K562 (cell line): ENCODE data around the gene ADCYAP1R1. TPM values are rescaled to one million over a fixed set of nuclear protein-coding genes. Genes with fewer than 3 reads are reported as not detected.

Experiments used
- ATAC-seq: fragments of 200-7000 bp; cut with Tn5 transposase; 3 replicates; pipeline ENCODE4 v1.9.1; 2020; ENCODE audit warnings: moderate library complexity
- BruUV-seq: library from RNA; stranded (reverse); fragments of 400-500 nt; replicated peaks from 2 replicates; lab custom pipeline; 2021; lab: Mats Ljungman, UMichigan
- CTCF ChIA-PET: fragments of 300-600 bp; formaldehyde crosslinking; extraction: SDS; loops from one replicate; lab custom pipeline; 2021; ENCODE audit warnings: low intra/inter-chr PET ratio; lab: Yijun Ruan, JAX
- POLR2A ChIA-PET: fragments of 300-600, 350-650 bp; sonication (Branson Sonifier 250); formaldehyde crosslinking; extraction: SDS; loops from one replicate; lab custom pipeline; 2021; ENCODE audit warnings: antibody characterized with exemption, inconsistent platforms; lab: Yijun Ruan, JAX
- DNase-seq, 4 experiments: peaks; one replicate each; pipeline versions ENCODE4 v3.0.0 to v3.0.0-alpha.2; 2011 to 2018; ENCODE audit warnings: low spot score in 3 of 4, mixed read lengths in 3 of 4; ENCODE audit errors: extremely low read depth in 1 of 4
- FAIRE-seq: peaks from 2 replicates; lab custom pipeline; 2011; peaks lifted over from hg19 to GRCh38; lab: Jason Lieb, UNC
- H2AFZ ChIP-seq: 2 replicates; pipeline ENCODE4 v1.6.0; 2011; ENCODE audit warnings: low read depth, low read length, control low read depth, inconsistent platforms
- H3K27ac ChIP-seq: fragments of 200-600 bp; 3 replicates; pipeline ENCODE4 v1.8.0; 2011; ENCODE audit warnings: low read depth, mild to moderate bottlenecking, control low read depth, inconsistent platforms, low read length, moderate library complexity, mixed read lengths; ENCODE audit errors: extremely low read depth
- H3K27me3 ChIP-seq, 2 experiments: fragments of 300-600 bp in 1 of 2; 2 replicates in 1 of 2; 3 replicates in 1 of 2; pipeline versions ENCODE4 v1.6.0 to v1.8.0; 2011; ENCODE audit warnings: inconsistent platforms in 2 of 2, low read length in 2 of 2, mild to moderate bottlenecking in 1 of 2, mixed read lengths in 1 of 2, moderate library complexity in 1 of 2; ENCODE audit not compliant: control insufficient read depth in 2 of 2, insufficient read depth in 2 of 2
- H3K36me3 ChIP-seq: fragments of 300-600 bp; 3 replicates; pipeline ENCODE4 v1.8.0; 2011; ENCODE audit warnings: mild to moderate bottlenecking, low read length, inconsistent platforms; ENCODE audit not compliant: control insufficient read depth, insufficient read depth
- H3K4me1 ChIP-seq, 2 experiments: fragments of 200-600 bp in 1 of 2; replicated peaks in 1 of 2; 2 replicates in 1 of 2; 3 replicates in 1 of 2; pipeline versions ENCODE4 v1.5.1 to v1.8.0; 2011; ENCODE audit warnings: inconsistent platforms in 2 of 2, low read length in 2 of 2, mild to moderate bottlenecking in 1 of 2, mixed read lengths in 1 of 2, moderate library complexity in 1 of 2; ENCODE audit not compliant: control insufficient read depth in 2 of 2, insufficient read depth in 2 of 2
- H3K4me2 ChIP-seq: 2 replicates; pipeline ENCODE4 v1.6.1; 2011; ENCODE audit warnings: low read length, control low read depth, inconsistent platforms, mixed read lengths; ENCODE audit not compliant: insufficient read depth
- H3K4me3 ChIP-seq: fragments of 200-600 bp; sonication (generic), shearing (Covaris generic); 2 replicates; pipeline ENCODE4 v1.5.1; 2016; ENCODE audit warnings: control low read depth, inconsistent platforms
- H3K79me2 ChIP-seq: fragments of 200-600 bp; 3 replicates; pipeline ENCODE4 v1.8.0; 2011; ENCODE audit warnings: low read length, inconsistent platforms; ENCODE audit not compliant: control insufficient read depth, insufficient read depth
- H3K9ac ChIP-seq, 2 experiments: 2 replicates each; pipeline versions ENCODE4 v1.6.0 to v1.6.1; 2011; ENCODE audit warnings: low read depth in 2 of 2, low read length in 2 of 2, control low read depth in 1 of 2, inconsistent platforms in 1 of 2, mild to moderate bottlenecking in 1 of 2, mixed read lengths in 1 of 2; ENCODE audit not compliant: insufficient read depth in 1 of 2
- H3K9me1 ChIP-seq: one replicate; pipeline ENCODE4 v1.6.0; 2011; ENCODE audit warnings: inconsistent platforms, mild to moderate bottlenecking, low read length, moderate library complexity; ENCODE audit not compliant: control insufficient read depth, insufficient read depth
- H3K9me3 ChIP-seq: replicated peaks from 2 replicates; pipeline ENCODE4 v1.5.1; 2011; ENCODE audit warnings: low read depth, low read length, inconsistent platforms; ENCODE audit not compliant: control insufficient read depth, insufficient read depth
- H4K20me1 ChIP-seq: replicated peaks from 2 replicates; pipeline ENCODE4 v1.6.1; 2011; ENCODE audit warnings: low read length, inconsistent platforms, mixed read lengths; ENCODE audit not compliant: control insufficient read depth, insufficient read depth
- MITF ChIP-seq: IDR thresholded peaks from 2 replicates; pipeline ENCODE4 v1.6.1; 2014; ENCODE audit warnings: antibody characterized with exemption
- NRF1 ChIP-seq, 2 experiments: fragments of 450-650 bp; IDR thresholded peaks in 1 of 2; conservative IDR thresholded peaks in 1 of 2; 2 replicates each; pipeline ENCODE4 v1.6.1; 2014; ENCODE audit warnings: mild to moderate bottlenecking in 2 of 2
- PHF21A ChIP-seq: fragments of 450-650 bp; IDR thresholded peaks from 2 replicates; pipeline ENCODE4 v1.6.1; 2017; ENCODE audit warnings: low read depth, borderline replicate concordance
- PHF8 ChIP-seq: fragments of 200-600 bp; sonication (generic); IDR thresholded peaks from 2 replicates; pipeline ENCODE4 v1.6.1; 2012; ENCODE audit warnings: mixed run types, mild to moderate bottlenecking, inconsistent platforms, low read length, moderate library complexity, borderline replicate concordance
- RAD21 ChIP-seq, 2 experiments: fragments of 250-450 bp in 1 of 2; fragments of 450-650 bp in 1 of 2; sonication (Bioruptor Pico) in 1 of 2; formaldehyde crosslinking in 1 of 2; IDR thresholded peaks in 1 of 2; conservative IDR thresholded peaks in 1 of 2; 2 replicates each; pipeline versions ENCODE4 v1.4.0 to v1.8.0; 2020 to 2022; ENCODE audit warnings: mild to moderate bottlenecking in 2 of 2, moderate library complexity in 1 of 2
- ZNF239 ChIP-seq: fragments of 250-450 bp; sonication (Bioruptor Pico); IDR thresholded peaks from 2 replicates; pipeline ENCODE4 v1.4.0; 2020; ENCODE audit warnings: mild to moderate bottlenecking
- ZNF282 ChIP-seq: sonication (generic); formaldehyde crosslinking; IDR thresholded peaks from 2 replicates; pipeline ENCODE4 v1.8.1; 2023; ENCODE audit warnings: missing genetic modification reagents
- ZNF778 ChIP-seq: fragments of 450-650 bp; formaldehyde crosslinking; IDR thresholded peaks from 2 replicates; pipeline ENCODE4 v1.4.0; 2020; ENCODE audit warnings: mild to moderate bottlenecking, moderate library complexity
- WGBS: fragments of 100-300 bp; shearing (Covaris generic); methylation state at CpG from one replicate; pipeline ENCODE4 v1.1.6; 2016; ENCODE audit warnings: low coverage, mixed read lengths; ENCODE audit not compliant: insufficient coverage; ENCODE audit errors: missing lambda C conversion rate; 5-methylcytosine and 5-hydroxymethylcytosine counted together
- in situ Hi-C: fragments of 300-500 bp; cut with MboI; formaldehyde crosslinking; loops from 4 replicates; pipeline ENCODE4 v1.15.0; 2018; ENCODE audit warnings: inconsistent platforms, mixed read lengths
- intact Hi-C: fragments of 100-400 bp; cut with micrococcal nuclease; formaldehyde crosslinking; loops from 2 replicates; pipeline ENCODE4 v1.14.2; 2022
- polyA plus RNA-seq, 8 experiments: library from polyadenylated mRNA; depleted of rRNA in 4 of 8; stranded (reverse) in 5 of 8; unstranded in 3 of 8; fragments of >200 nt; fragmentation: Nextera tagmentation in 2 of 8; fragmentation: Illumina TruSeq in 1 of 8; extraction: Ambion mirVana in 2 of 8; extraction: Trizol in 1 of 8; gene quantifications; 2 replicates each; pipeline versions ENCODE4 v1.2.1 to v1.2.3, GENCODE V29; 2011 to 2014; ENCODE audit warnings: inconsistent platforms in 1 of 8, missing spikeins in 1 of 8
- total RNA-seq, 7 experiments: library from RNA; depleted of rRNA in 6 of 7; stranded (reverse); fragments of >200 nt in 6 of 7; fragmentation: Illumina TruSeq in 2 of 7; extraction: Trizol in 2 of 7; gene quantifications; 2 replicates each; pipeline versions ENCODE4 v1.2.1 to v1.2.3, GENCODE V29; 2011 to 2021; ENCODE audit warnings: low replicate concordance in 1 of 7

The ADCYAP1R1 gene
- total and polyA plus RNA-seq, 9 of the 15 experiments (the other 6 are each of a cell fraction or from before 2014, with no cell fraction given): 0.03 to 0.07 TPM; not detected in 7

- DNase-seq (no peak), FAIRE-seq (no peak), ATAC-seq (no peak)
- intact Hi-C loops (no loop called here), in situ Hi-C loops (no loop called here)
- no TSS peak for BruUV-seq
- no peaks in the 10 kb centered on the region for H3K36me3 ChIP-seq
- H3K9me1 ChIP-seq: no peaks in the 10 kb centered on the region
- 0 out of 2 replicates have a peak, but pooled peaks cover 4% of the 10 kb centered on the region for H4K20me1 ChIP-seq
- ChIA-PET CTCF (no interaction called here), POLR2A (interaction anchor here (1.0 kb wide), 1 partner anchor 27 kb away, joined by 3 read pairs; no protein-coding TSS in a partner anchor)
- TF ChIP-seq MITF (no peak), ZNF778 (CRISPR knock-in tag) (no peak), ZNF239 (CRISPR knock-in tag) (no peak), NRF1 (conservative IDR thresholded peaks at IDR 0.05 in 1 of 2, IDR thresholded peaks at IDR 0.05 in 1 of 2) (no peak), PHF8 (no peak), ZNF282 (no peak), PHF21A (no peak), RAD21 (CRISPR knock-in tag; conservative IDR thresholded peaks at IDR 0.05 in 1 of 2, IDR thresholded peaks at IDR 0.05 in 1 of 2) (no peak)
- no peak overlapping the region for H2AFZ ChIP-seq
- no peak overlapping the region for H3K9ac ChIP-seq
- no peaks in the 10 kb centered on the region; a peak in 2 of 5 replicates for H3K4me1 ChIP-seq
- no peaks in the 10 kb centered on the region for H3K9me3 ChIP-seq
- peaks cover 30 to 70% of the 10 kb centered on the region in 2 experiments for H3K27me3 ChIP-seq
- WGBS: 2% methylated on average over 18 of the region's 18 CpGs
- H3K79me2 ChIP-seq: no peaks in the 10 kb centered on the region
- no peak overlapping the region for H3K4me2 ChIP-seq
- H3K27ac ChIP-seq: no peak overlapping the region
- H3K4me3 ChIP-seq: no peak overlapping the region
Measured at GRCh38 chr7:31028417-31028992, 23.6 kb upstream of the ADCYAP1R1 start.
